Right hindlimb (tissue), 1 donor: Measurements from ENCODE around the gene RBMS1.

Experiments
- DNase-seq: peaks from one replicate; pipeline ENCODE4 v3.0.0-alpha.2; 2018

The RBMS1 gene

GRCh38 chr2:160294339-160294803 lies 199.2 kb downstream of the RBMS1 start:
- peak; percentile 56 for DNase-seq

GRCh38 chr2:160293391-160294091 lies 200.1 kb downstream of the RBMS1 start:
- DNase-seq: no peak

- no peak for DNase-seq
Observed at GRCh38 chr2:160292225-160292624, 201.4 kb downstream of the RBMS1 start.

GRCh38 chr2:160291382-160291781 lies 202.2 kb downstream of the RBMS1 start:
- no peak for DNase-seq

GRCh38 chr2:160290598-160290997 lies 203.0 kb downstream of the RBMS1 start:
- DNase-seq: no peak

GRCh38 chr2:160289831-160290230 lies 203.8 kb downstream of the RBMS1 start:
- no peak for DNase-seq

- DNase-seq: no peak
Observed at GRCh38 chr2:160289126-160289525, 204.5 kb downstream of the RBMS1 start.

- no peak for DNase-seq
Observed at GRCh38 chr2:160288324-160288723, 205.3 kb downstream of the RBMS1 start.

GRCh38 chr2:160287476-160287875 lies 206.1 kb downstream of the RBMS1 start:
- DNase-seq: no peak

- no peak for DNase-seq
Observed at GRCh38 chr2:160286551-160286950, 207.1 kb downstream of the RBMS1 start.

- no peak for DNase-seq
Observed at GRCh38 chr2:160283675-160284074, 209.9 kb downstream of the RBMS1 start.

GRCh38 chr2:160282063-160282580 lies 211.5 kb downstream of the RBMS1 start:
- DNase-seq: no peak

- no peak for DNase-seq
Observed at GRCh38 chr2:160281213-160281612, 212.4 kb downstream of the RBMS1 start.

- DNase-seq: no peak
Observed at GRCh38 chr2:160279813-160280465, 213.7 kb downstream of the RBMS1 start.

- no peak for DNase-seq
Observed at GRCh38 chr2:160278879-160279177, 214.8 kb downstream of the RBMS1 start.

GRCh38 chr2:160278101-160278878 lies 215.3 kb downstream of the RBMS1 start:
- no peak for DNase-seq

- DNase-seq: no peak
Observed at GRCh38 chr2:160277151-160277550, 216.5 kb downstream of the RBMS1 start.

- DNase-seq: no peak
Observed at GRCh38 chr2:160275656-160276055, 218.0 kb downstream of the RBMS1 start.

GRCh38 chr2:160271171-160272086 lies 222.2 kb downstream of the RBMS1 start:
- DNase-seq: no peak

- DNase-seq: peak; percentile 71
Observed at GRCh38 chr2:160270571-160271113, 223.0 kb downstream of the RBMS1 start.

GRCh38 chr2:160269803-160270570 lies 223.6 kb downstream of the RBMS1 start:
- DNase-seq: peak; percentile 97
